ENCODE data around the gene SEMA7A.
A peak's percentile ranks its signal among the peaks of the same experiment; 100 is the strongest.

GRCh38 chr15:74373731-74374647 lies 59.8 kb downstream of the SEMA7A start:
- TF ChIP-seq MAX (IDR thresholded peaks at IDR 0.05; ENCODE audit: low read depth) (peak; percentile 91), GATA2 (CRISPR knock-in tag; IDR thresholded peaks at IDR 0.05) (no peak; the same call in 1 of the 2 replicates), GABPA (IDR thresholded peaks at IDR 0.05; ENCODE audit: low read depth) (no peak), CHD2 (IDR thresholded peaks at IDR 0.05; ENCODE audit: low read length, partially characterized antibody) (peak; percentile 10), CTCF (IDR thresholded peaks at IDR 0.05) (peak; percentile 90), RFX5 (IDR thresholded peaks at IDR 0.05; ENCODE audit: low read length) (peak; percentile 95), NRF1 (IDR thresholded peaks at IDR 0.05; ENCODE audit: low read depth, low read length) (no peak), YY1 (IDR thresholded peaks at IDR 0.05; ENCODE audit: low read depth) (no peak), RAD21 (IDR thresholded peaks at IDR 0.05; ENCODE audit: low read length) (peak; percentile 93)
